SU-DHL-6 (cell line): ENCODE measurements around the gene NTRK2.

Experiments used
- CTCF ChIP-seq: fragments of 200-600 bp; sonication (generic); IDR thresholded peaks from one replicate; pipeline ENCODE4 v1.5.1; 2017; ENCODE audit warnings: antibody characterized with exemption, mild to moderate bottlenecking, low read length, moderate library complexity; ENCODE audit not compliant: insufficient read depth, poor library complexity, severe bottlenecking
- EZH2phosphoT487 ChIP-seq: fragments of 200-600 bp; sonication (generic), shearing (Covaris generic); conservative IDR thresholded peaks from 2 replicates; pipeline ENCODE4 v1.6.1; 2018; ENCODE audit warnings: mild to moderate bottlenecking, antibody characterized with exemption, low read length, moderate library complexity, mixed read lengths

- no peak for TF ChIP-seq CTCF
- TF ChIP-seq EZH2phosphoT487: no peak
These were observed 297.6 kb downstream of the NTRK2 start for GRCh38 chr9:84966876-84967830.
